NCI-H526 (cell line): ENCODE measurements around the gene KRTAP10-11.
"Not testable (repeated sequence)": the region's sequence is repeated elsewhere in the genome, so short reads cannot be mapped to it uniquely, and the experiment has no call there.

Experiments used
- DNase-seq, 2 experiments: peaks; one replicate each; lab custom pipeline; 2025; lab: John Stamatoyannopoulos, UW

The KRTAP10-11 gene

DNA sequence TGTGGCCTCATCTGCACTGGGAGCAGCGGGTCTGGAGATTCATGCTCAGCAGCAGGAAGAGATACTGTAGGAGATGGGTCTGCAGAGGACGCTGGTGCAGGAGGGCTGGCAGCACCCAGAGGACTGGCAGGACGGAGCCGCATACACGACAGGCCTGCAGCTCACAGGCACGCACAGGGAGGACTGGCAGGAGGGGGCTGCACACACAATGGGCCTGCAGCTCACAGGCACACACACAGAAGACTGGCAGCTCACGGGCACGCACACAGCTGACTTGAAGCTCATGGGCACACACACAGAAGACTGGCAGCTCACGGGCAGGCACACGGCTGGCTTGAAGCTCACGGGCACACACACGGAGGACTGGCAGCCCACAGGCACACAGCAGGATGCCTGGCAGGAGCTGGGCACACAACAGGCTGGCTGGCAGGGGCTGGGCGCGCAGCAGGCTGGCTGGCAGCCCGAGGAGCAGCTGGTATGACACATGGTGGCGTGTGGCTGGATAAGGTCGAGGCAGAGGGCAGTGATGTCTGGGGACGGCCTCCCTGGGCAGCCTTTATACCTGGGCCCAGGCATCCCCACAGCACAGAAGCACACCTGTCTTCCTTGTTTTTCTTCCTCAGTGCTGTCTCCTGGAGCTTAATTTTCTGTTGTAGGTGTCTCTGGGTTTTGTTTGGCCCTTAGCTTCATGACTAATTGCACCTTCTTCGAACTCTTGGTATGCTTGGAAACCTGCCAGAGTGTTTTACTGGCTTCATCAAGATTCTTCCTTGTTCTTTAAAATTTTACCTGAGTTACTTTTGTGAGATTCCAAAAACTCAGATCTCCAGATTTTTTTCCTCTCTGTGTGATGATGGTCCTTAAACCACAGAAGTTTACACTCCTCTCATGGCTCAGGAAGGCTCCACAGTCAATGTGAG, 20.4 kb downstream of the KRTAP10-11 start, which contains the start of gene KRTAP12-2:
KRTAP12-2 (minus strand) TSS at position 527 of the 920 bp plus-strand sequence; CDS start at position 486, 41 bp downstream.
- DNase-seq: no peak

GRCh38 chr21:44667612-44668011, 21.4 kb downstream of the KRTAP10-11 start:
- no peak for DNase-seq

GRCh38 chr21:44670642-44671432, 24.6 kb downstream of the KRTAP10-11 start:
- DNase-seq: no peak

GRCh38 chr21:44671911-44672310, 25.7 kb downstream of the KRTAP10-11 start:
- no peak for DNase-seq

DNA sequence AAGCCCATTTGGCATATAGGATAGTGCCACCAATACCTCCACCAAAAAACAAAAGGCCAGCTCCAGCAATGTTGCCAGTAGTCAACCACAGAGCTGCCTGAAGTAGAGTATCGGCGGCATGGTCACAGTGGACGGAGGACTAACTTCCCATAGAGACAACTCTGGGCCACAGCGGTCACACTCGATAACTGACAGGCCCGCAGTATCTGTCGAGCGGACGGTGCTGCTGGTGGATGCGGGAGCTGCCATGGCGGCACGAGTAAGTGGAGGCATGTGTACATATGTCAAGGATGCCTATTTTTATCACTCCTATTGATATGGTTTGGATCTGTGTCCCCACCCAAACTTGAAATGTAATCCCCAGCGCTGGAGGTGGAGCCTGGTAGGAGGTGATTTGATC, 31.7 kb downstream of the KRTAP10-11 start:
- no peak for DNase-seq

- DNase-seq: no peak
These were observed 34.9 kb downstream of the KRTAP10-11 start for GRCh38 chr21:44681152-44681551.

GRCh38 chr21:44681861-44682579, 35.8 kb downstream of the KRTAP10-11 start, which contains the start of gene KRTAP12-1:
KRTAP12-1 (minus strand) TSS chr21:44682163; CDS start chr21:44682123, 40 bp downstream.
- DNase-seq: no peak

DNA sequence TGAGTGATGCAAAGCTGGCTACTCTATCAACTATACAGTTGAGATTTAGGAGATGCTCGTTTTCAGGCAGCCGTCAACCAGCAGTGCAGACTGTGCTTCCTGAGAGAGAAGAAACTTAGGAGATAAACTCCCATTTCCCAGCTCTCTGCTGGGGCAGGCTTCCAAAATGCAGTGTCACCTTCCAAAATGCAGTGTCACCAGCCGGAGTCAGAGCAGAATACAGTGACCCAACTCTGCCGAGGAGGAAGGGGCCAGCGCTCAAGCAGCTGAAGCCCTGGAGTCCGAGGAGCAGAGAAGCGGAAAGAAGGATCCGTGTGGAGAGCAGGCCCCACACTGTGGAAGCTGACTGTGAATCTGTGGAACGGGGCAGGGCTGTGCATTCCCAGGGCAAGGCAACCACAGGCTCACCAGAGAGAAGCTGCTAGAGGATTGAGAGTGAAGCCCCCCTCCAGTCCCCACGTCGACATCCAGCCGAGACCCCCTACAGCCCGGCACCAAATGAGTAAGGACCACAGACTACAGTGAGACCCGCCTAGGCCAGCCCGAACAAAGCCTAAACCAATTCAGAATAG, 36.5 kb downstream of the KRTAP10-11 start:
- DNase-seq: no peak

GRCh38 chr21:44684077-44684476, 37.9 kb downstream of the KRTAP10-11 start:
- no peak for DNase-seq

DNA sequence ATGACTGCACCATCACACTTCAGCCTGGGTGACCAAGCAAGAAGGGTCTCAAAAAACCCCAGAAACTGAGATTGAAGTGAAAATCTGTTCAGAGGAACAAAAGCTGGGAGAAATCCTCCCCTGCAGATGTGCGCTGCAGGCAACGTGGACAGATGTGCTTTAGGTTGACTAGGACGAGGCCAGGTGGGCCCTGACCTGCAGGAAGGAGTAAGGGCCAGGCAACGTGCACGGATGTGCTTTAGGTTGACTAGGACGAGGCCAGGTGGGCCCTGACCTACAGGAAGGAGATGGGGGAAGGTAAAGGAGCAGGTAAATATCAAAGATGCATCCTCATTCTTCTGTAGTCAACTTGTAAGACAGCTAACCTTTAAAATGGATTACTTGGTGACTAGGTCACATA, 38.3 kb downstream of the KRTAP10-11 start:
- no peak for DNase-seq

GRCh38 chr21:44685050-44685449, 38.8 kb downstream of the KRTAP10-11 start:
- not testable (repeated sequence) for DNase-seq

DNA sequence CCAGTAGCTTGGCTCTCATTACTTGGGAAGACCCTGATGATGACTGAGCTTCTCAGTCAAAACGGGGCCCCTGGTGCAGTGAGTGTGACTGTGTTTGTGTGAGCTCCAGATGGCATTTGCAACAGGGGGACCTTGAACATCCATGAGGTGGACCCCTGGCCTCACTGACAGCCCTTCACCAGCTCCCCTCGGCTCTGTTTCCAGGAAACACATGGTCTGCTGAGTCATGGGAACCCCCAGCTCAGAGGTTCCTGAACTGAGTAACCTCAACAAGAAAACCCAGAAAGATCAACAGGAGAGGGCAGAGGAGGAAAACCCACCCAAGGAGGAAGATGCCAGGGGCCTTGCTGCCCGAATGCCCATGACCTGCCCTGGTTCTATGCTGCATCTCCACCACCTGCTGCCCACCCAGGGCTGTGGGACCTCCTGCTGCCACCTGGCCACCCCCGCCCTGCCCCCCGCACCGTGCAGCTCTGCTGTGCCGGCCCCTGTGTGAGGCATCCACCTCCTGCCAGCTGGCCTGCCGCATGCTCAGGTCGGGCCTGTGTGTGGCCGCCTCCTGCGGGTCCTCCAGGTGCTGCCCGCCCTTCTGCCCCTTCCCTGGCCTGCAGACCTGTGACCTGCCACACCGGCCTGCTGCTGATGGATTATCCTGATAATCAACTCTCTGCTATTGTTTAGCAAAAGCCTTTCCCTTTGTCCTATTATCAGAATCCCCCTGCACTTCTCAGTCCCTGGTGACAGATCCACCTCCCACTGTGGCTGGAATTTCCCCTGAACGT, 40.0 kb downstream of the KRTAP10-11 start:
- DNase-seq: no peak

- DNase-seq: peak in 1 of 2 experiments; percentile 23
These were observed 40.8 kb downstream of the KRTAP10-11 start for GRCh38 chr21:44686843-44687561.

GRCh38 chr21:44687671-44688070, 41.5 kb downstream of the KRTAP10-11 start:
- peak; percentile 34 to 77 for DNase-seq

- DNase-seq: not testable (repeated sequence)
These were observed 43.5 kb downstream of the KRTAP10-11 start for GRCh38 chr21:44689740-44690139.

GRCh38 chr21:44691686-44692085, 45.5 kb downstream of the KRTAP10-11 start:
- no peak for DNase-seq

GRCh38 chr21:44692798-44693512, 46.7 kb downstream of the KRTAP10-11 start:
- no peak for DNase-seq

- DNase-seq: no peak
These were observed 48.6 kb downstream of the KRTAP10-11 start for GRCh38 chr21:44694776-44695175.

DNA sequence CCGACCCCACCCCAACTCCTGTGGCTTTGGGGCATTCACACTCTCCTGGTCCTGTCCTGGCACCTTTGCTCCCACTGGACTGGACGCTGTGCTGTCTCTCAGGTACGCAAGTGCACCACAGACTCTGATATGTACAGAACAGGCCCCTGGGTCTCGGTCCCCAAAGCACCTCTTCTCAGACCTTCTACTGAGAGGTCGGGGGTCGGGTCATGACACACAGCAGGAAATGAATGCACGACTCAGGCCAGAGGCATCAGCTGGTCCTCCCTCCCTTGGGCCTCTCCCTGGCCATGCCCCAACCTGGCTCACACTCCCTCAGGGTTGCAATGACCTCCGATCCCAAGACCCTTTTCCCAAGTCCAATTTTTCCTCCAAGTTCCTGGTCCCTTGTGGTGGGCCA, 49.0 kb downstream of the KRTAP10-11 start:
- no peak for DNase-seq
